HG03095 (cell line): ENCODE results near the gene SPAST.
"Not testable (repeated sequence)": the region's sequence is repeated elsewhere in the genome, so short reads cannot be mapped to it uniquely, and the experiment has no call there.

Source experiments
- ATAC-seq: cut with Tn5 transposase; IDR thresholded peaks from one replicate; pipeline ENCODE4 v1.9.1; 2021; ENCODE audit warnings: moderate library complexity; ENCODE audit not compliant: unreplicated experiment

Gene SPAST, protein sequence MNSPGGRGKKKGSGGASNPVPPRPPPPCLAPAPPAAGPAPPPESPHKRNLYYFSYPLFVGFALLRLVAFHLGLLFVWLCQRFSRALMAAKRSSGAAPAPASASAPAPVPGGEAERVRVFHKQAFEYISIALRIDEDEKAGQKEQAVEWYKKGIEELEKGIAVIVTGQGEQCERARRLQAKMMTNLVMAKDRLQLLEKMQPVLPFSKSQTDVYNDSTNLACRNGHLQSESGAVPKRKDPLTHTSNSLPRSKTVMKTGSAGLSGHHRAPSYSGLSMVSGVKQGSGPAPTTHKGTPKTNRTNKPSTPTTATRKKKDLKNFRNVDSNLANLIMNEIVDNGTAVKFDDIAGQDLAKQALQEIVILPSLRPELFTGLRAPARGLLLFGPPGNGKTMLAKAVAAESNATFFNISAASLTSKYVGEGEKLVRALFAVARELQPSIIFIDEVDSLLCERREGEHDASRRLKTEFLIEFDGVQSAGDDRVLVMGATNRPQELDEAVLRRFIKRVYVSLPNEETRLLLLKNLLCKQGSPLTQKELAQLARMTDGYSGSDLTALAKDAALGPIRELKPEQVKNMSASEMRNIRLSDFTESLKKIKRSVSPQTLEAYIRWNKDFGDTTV

DNA sequence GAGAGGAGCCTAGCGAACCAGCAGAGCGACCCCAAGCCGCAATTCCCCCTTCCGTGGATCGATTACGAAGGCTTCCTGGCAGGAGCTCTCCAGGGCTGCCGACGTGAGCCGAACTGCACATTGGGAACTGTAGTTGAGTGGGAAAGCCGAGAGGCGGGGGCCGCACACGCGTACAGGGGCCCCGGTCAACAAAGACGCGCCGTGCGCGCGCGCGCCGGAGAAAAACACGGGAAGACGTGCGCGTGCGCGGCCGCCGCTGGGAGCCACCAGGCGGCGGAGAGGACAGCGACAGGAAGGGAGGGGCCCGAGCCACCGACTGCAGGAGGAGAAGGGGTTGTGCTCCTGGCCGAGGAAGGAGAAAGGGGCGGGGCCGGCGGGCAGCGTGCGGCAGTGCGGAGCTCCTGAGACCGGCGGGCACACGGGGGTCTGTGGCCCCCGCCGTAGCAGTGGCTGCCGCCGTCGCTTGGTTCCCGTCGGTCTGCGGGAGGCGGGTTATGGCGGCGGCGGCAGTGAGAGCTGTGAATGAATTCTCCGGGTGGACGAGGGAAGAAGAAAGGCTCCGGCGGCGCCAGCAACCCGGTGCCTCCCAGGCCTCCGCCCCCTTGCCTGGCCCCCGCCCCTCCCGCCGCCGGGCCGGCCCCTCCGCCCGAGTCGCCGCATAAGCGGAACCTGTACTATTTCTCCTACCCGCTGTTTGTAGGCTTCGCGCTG, at the start of gene SPAST:
SPAST (plus strand) TSS at position 247 of the 711 bp plus-strand sequence; CDS start at position 523, 276 bp downstream.
- ATAC-seq = peak; percentile 95

DNA sequence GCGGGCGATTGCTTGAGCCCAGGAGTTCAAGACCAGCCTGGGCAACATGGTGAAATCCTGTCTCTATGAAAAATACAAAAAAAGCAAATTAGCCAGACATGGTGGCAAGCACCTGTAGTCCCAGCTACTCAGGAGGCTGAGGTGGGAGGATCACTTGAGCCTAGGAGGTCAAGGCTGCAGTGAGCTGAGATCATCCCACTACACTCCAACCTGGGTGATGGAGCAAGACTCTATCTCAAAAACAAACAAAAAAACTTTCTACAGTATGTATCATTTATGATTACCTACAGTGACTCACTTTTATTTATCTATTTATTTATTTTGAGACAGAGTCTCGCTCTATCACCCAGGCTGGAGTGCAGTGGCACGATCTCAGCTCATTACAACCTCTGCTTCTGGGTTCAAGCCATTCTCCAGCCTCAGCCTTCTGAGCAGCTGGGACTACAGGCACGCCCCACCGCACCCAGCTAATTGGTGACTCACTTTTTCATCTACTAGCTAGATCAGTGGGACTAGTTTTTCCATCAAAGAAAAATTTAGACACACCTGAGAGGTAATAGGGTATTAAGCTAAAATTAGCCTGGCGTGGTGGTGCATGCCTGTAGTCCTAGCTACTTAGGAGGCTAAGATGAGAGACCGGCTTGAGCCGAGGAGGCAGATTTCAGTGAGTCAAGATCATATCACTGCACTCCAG, 44.4 kb upstream of the SPAST start:
- not testable (repeated sequence) for ATAC-seq

DNA sequence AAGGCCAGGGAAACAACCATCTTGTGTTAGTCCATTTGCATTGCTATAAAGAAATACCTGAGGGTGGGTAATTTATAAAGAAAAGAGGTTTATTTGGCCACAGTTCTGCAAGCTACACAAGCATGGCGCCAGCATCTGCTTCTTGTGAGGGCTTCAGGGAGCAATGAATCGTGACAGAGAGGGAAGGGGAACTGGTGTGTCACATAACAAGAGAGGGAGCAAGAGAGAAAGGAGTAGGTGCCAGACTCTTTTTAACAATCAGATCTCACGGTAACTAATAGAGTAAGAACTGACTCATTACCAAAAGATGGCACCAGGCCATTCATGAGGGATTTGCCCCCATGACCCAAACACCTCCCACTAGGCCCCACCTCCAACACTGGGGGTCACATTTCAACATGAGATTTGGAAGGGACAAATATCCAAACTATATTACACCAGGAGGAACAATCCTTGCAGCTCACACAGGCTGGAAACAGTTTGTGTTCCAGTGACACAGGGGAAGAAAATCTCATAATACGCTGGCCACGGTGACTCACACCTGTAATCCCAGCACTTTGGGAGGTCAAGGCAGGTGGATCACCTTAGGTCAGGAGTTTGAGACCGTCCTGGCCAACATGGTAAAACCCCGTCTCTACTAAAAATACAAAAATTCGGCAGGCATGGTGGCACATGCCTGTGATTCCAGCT, 29.0 kb upstream of the SPAST start:
- not testable (repeated sequence) for ATAC-seq

DNA sequence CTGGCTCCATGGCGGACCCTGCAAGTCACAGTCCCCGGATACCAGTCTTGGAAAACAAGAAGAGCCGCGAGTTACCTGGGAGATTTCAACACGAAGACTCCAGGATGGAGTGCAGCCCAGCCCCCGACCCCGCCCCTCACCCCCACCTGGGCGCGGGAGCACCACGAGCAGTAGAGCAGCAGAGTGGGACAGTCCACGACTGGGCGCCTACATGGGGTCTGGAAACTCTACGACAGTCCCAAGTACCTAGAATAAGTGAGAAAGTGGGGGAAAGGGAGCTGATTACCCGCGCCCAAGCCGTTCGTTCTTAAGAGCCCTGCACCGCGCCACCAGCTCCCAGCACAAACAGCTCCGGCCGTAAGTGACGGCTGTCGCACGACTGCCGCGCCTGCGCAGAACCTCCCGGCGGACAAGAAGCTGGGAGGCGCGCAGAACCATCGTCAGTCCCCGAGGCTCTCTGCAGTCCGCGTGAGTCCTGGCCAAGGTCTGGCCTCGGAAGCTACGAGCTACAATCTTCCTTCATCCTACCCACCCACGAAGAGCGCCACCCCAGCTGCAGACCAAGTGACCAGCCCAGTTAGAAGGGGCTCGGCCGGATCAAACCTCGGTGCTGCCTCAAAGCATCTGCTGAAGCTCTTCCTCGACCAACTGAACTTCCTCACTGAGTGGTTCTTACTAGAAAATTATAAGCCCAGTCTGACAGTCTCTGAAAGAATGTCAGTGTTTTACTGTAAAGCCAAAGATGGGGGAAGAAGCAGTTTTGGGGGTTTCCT, 23.7 kb upstream of the SPAST start, which contains the start of gene DPY30:
DPY30 (minus strand) TSS at position 359 of the 773 bp plus-strand sequence; CDS start at position 10, 349 bp downstream.
- ATAC-seq = peak; percentile 78

DNA sequence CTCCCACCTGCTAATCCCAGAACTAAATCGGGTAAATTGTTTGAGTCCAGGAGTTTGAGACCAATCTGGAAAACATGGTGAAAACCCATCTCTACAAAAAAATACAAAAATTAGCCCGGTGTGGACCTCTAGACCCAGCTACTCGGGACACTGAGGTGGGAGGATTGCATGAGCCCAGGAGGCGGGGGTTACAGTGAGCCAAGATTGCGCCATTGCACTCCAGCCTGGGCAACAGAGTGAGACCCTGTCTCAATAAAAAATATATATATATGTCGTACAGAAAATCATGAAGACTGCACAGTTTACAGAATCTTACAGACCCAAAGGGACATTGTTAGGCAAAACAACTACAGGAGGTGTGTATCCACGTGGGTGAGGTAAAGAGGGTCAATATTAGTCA, 19.8 kb upstream of the SPAST start:
- no peak for ATAC-seq

DNA sequence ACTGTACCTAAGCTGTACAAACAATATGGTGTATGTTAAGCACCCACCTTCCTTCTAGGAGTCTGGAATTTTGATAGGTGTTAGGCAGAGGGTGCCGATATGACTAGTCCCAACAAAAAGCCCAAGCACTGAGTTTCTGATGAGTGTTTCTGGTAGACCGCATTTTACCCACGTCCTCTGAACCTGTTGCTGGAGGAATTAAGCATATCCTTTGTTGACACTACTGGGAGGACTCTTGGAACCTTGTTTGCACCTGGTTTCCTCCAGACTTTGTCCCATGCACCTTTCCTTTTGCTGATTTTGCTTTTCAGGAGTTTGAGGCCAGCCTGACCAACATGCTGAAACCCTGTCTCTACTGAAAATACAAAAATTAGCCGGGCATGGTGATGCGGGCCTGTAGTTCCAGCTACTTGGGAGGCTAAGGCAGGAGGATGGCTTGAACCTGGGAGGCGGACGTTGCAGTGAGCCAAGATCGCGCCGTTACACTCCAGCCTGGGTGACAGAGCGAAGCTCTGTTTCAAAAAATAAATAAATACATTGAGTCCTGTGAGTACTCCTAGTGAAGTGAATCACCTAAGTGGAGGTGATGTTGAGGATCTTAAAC, 11.4 kb upstream of the SPAST start:
- no peak for ATAC-seq

DNA sequence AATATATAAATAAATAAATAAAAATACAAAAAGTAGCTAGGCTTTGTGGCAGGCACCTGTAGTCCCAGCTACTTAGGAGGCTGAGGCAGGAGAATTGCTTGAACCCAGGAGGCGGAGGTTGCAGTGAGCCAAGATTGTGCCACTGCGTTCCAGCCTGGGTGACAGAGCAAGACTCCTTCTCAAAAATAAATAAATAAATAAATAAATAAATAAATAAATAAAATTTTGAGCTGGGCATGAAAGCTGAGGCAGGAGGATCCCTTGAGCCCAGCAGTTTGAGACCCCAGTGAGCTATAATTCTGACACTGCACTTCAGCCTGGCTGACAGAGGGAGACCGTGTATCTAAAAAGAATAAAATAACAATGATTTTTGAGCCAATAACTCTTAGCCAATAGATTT, 8.8 kb upstream of the SPAST start:
- ATAC-seq = not testable (repeated sequence)

DNA sequence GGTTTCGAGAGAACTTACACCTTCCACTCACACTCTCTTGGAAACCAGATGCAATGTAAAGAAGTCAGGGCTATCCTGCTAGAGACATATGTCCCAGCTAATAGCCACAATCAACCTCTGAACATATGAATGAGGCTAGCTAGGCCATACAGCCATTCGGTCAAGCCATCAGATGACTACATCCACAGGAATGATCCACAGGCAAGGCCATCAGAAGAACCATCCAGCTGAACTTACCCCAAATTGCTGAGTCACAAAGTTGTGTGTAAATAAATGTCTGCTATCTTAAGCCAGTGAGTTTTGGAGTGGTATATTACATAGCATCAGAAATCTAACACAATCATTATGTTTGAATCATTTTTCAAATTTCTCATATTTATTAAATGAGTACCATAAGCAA, 5.2 kb upstream of the SPAST start:
- ATAC-seq = no peak

DNA sequence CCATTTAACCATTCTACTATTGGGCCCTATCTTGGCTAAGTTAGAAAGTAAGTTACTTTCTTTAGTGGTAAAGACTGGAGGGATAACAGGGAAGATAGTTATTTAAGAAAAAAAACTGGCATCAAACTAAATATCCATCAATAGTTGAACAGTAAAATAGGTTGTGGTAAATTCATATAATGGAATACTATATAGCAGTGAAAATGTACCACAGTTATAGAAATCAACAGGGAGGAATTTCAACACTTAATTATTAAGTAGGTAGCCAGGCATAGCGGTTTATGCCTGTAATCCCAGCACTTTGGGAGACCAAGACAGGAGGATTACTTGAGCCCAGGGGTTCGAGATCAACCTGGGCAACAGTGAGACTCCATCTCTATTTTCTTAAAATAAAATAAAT, 3.1 kb upstream of the SPAST start:
- ATAC-seq = no peak

DNA sequence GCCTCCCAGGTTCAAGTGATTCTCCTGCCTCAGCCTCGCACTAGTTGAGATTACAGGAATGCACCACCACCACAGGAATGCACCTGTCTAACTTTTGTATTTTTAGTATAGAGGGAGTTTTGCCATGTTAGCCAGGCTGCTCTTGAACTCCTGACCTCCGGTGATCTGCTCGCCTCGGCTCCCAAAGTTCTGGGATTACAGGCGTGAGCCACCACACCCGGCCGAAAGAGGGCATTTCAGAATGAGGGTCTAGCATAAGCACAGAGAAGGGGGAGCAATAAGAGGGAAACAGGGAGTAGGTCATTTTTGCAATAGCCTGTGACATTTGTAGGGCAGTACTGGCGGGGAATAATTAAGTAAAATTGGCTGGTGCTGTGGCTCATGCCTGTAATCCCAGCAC, 1.9 kb upstream of the SPAST start:
- ATAC-seq = no peak

DNA sequence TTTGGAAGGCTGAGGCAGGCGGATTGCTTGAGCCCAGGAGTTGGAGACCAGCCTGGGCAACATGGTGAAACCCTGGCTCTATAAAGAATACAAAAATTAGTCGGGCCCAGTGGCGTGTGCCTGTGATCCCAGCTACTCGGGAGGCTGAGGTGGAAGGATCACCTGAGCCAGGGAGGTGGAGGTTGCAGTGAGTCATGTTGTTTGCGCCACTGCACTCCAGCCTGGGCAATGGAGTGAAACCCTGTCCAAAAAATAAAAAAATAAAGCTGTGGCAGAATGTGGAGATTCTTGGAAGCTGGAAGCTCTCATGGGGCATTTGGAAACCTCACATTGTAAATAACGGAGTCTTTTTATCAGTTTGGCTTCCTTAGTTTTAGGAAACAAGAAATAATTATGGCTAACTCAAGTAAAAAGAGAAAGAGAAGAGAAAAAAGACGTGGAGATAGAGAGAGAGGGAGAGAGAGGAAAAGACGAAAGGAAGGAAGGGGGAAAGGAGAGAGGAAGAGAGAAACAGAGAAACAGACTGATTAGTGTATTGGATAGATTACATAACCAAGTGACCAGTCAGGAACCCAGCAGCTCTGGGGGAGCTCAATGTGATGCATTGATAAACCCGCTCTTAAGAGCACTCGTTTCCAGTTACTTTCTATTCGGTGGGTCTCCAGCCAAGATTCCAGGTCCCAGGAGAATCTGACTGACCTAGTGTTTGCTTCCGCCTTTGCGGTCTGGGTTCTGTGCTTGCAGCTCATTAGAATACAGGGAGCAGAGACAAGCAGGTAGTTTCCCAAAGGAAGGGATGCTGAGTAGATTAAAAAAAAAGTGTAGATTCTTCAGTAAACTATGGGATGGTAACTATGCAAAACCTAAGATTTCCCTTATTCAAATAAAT, 1.1 kb upstream of the SPAST start:
- no peak for ATAC-seq

DNA sequence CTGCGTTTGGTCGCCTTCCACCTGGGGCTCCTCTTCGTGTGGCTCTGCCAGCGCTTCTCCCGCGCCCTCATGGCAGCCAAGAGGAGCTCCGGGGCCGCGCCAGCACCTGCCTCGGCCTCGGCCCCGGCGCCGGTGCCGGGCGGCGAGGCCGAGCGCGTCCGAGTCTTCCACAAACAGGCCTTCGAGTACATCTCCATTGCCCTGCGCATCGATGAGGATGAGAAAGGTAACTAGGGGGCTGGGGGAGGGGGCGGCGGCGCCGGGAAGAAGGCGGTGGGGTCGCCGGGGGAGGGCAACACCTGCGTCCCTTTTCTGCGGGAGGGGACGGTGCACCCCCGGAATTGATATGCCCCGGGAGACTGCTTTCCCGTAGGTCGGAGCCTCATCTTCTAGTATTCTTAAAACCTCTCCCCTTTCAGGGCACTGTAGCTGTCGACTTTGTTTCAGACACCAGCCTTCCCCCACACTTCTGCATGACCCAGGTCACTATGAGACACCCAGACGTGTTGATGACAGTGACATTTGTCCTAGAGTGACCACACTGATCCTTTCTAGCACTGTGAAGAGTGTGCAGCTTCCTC, 755 bp downstream of the SPAST start:
- peak; percentile 2 for ATAC-seq

DNA sequence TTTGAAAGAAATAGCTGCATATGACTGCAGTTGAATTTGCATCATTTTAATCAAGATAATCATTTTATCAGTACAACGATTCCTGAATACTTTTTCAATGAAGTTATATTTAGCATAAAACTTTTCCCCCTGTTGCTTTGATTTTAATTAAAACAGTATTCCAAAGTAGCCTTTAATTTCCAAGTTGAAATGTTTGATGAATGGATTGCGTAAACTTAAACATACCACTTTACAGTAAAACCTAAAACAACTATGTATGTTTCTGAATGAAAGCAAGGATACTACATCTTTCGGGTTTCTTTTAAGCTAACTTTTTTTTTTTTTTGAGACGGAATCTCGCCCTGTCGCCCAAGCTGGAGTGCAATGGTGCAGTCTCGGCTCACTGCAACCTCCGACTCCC, 1.4 kb downstream of the SPAST start:
- ATAC-seq = no peak

DNA sequence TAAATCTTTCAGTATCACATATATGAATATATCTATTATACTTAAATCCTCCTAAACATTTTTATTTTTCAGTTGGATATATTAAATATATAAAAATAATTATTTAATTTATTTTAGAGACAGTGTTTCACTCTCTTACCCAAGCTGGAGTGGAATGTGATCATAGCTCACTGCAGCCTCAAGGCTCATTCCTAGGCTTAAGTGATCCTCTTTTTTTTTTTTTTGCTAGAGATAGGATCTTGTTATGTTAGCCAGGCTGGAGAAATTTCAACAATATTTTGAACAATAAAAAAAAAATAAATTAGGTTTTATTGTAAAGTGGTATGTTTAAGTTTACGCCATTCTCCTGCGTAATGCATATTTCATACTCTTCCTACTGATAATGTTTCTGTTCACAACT, 4.2 kb downstream of the SPAST start:
- ATAC-seq = no peak

DNA sequence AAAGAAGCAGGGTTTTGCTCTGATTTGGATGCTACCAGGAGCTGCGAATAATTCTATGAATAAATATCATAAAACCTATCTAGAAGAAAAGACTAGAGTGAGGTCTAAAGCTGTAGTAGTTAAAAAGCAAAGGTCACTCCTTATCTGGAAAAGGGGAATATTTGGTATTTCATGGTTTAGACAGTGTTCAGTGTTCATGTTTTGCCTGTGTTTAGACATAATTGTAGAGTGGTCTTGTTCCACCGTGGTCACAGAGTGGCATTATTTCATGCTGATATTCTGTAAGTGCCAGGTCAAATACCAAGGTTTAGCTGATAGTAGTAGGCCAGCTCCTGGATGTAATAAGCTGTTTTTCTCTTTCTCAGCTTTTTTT, 10.8 kb downstream of the SPAST start:
- no peak for ATAC-seq

DNA sequence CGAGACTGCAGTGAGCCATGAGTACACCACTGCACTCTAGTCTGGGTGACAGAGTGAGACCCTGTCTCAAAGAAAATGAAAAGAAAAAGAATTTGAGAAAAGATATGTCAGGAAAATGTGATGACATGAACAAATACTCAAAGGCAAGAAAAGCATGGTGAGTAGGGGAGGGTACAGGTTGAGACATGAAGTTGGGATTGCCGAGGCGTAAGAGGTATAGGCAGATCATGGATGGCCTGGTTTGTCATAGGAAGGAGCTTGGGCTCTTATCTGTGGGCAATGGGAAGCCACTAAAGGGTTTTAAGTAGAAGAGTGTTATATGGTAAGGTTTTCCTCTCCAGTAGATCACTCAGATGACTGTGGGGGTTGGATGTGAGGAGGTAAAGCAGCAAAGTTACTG, 32.3 kb downstream of the SPAST start:
- no peak for ATAC-seq

DNA sequence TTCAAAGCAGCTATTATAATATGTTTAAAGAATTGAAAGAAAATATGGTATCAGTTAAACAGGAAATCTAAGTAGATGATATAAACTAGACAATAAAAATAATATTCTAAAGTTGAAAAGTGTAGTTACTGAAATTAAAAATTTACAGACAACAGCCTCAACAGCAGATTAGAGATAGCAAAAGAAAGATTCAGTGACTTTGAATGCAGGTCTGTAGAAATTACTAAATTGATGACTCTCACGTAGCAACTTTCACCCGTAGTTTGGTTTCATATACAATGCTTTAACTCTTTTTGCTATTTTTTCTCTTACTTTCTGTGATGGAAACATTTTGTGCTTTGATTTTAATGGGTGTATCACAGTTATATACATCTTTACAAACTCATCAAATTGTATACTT, 44.8 kb downstream of the SPAST start:
- no peak for ATAC-seq

DNA sequence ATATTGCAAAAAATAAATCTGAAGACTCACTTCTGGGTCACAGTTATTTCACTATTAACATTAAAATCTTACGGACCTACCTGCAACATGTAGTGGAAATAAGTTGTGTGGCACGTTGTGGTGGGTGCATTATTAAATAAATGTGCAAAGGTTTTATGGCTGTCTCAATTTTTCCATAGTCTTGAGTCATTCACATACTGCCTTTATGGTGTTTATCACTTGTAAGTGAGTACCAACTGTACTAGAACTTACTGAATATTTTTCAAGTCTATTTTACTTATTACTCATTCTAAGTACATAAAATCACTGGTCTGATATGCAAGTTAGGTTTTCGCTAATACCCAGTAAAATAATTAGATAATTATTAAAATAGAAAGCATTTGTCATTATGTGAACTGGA, 54.7 kb downstream of the SPAST start:
- ATAC-seq = no peak
